MM.1S (cell line): ENCODE measurements around the gene RNF130.

ENCODE experiments used
- EZH2 ChIP-seq: fragments of 300-600 bp; sonication (generic); optimal IDR thresholded peaks from 2 replicates; pipeline ENCODE3; 2017; ENCODE audit warnings: low read depth, mild to moderate bottlenecking, antibody characterized with exemption, low read length, mixed read lengths
- TF ChIP-seq, protein P1 (sequence below): fragments of 300-600 bp; sonication (generic); IDR thresholded peaks from 2 replicates; pipeline ENCODE4 v1.5.1; 2016; ENCODE audit warnings: antibody characterized with exemption, low read length, mixed read lengths

DNA sequence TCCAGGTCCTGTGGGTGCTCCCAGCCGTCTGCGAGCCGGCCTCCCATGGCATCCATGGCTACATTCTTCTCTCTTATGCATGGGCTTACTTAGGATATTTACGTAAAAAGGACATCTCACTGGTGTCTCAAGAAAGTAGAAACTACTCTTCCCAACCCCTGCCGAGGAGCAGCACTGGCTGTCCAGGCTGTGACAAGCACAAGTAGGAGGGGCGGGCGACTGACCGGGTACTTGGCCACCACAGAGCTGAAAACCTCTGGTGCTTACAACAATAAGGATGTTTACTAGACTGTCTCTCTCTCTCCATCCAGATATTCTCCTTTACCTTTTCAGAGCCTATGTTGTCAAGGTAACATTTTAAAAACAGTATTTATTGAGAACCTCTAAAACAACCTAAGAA is 107.5 kb downstream of the RNF130 start:
- TF ChIP-seq, protein P1, sequence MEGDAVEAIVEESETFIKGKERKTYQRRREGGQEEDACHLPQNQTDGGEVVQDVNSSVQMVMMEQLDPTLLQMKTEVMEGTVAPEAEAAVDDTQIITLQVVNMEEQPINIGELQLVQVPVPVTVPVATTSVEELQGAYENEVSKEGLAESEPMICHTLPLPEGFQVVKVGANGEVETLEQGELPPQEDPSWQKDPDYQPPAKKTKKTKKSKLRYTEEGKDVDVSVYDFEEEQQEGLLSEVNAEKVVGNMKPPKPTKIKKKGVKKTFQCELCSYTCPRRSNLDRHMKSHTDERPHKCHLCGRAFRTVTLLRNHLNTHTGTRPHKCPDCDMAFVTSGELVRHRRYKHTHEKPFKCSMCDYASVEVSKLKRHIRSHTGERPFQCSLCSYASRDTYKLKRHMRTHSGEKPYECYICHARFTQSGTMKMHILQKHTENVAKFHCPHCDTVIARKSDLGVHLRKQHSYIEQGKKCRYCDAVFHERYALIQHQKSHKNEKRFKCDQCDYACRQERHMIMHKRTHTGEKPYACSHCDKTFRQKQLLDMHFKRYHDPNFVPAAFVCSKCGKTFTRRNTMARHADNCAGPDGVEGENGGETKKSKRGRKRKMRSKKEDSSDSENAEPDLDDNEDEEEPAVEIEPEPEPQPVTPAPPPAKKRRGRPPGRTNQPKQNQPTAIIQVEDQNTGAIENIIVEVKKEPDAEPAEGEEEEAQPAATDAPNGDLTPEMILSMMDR, result no peak
- no peak for TF ChIP-seq EZH2
